GM19468 (cell line): Measurements from ENCODE around the gene ATRNL1.

Experiments
- ATAC-seq: cut with Tn5 transposase; IDR thresholded peaks from one replicate; pipeline ENCODE4 v1.9.1; 2021; ENCODE audit warnings: mild to moderate bottlenecking, moderate library complexity, moderate number of reproducible peaks; ENCODE audit not compliant: unreplicated experiment; ENCODE audit errors: extremely low read depth

The ATRNL1 gene

GRCh38 chr10:115867305-115867704 is 774.1 kb downstream of the ATRNL1 start:
- ATAC-seq, result no peak

- ATAC-seq, result no peak
Observed at GRCh38 chr10:115871855-115872254, 778.7 kb downstream of the ATRNL1 start.

- no peak for ATAC-seq
Observed at GRCh38 chr10:115875172-115875571, 782.0 kb downstream of the ATRNL1 start.

GRCh38 chr10:115879372-115880089 is 786.4 kb downstream of the ATRNL1 start:
- ATAC-seq, result no peak

GRCh38 chr10:115882021-115882420 is 788.9 kb downstream of the ATRNL1 start:
- ATAC-seq, result no peak

GRCh38 chr10:115883372-115883771 is 790.2 kb downstream of the ATRNL1 start:
- ATAC-seq, result no peak

GRCh38 chr10:115884331-115884730 is 791.2 kb downstream of the ATRNL1 start:
- ATAC-seq, result no peak

GRCh38 chr10:115895166-115895565 is 802.0 kb downstream of the ATRNL1 start:
- no peak for ATAC-seq

- no peak for ATAC-seq
Observed at GRCh38 chr10:115898242-115898641, 805.1 kb downstream of the ATRNL1 start.

- ATAC-seq, result no peak
Observed at GRCh38 chr10:115902596-115902995, 809.4 kb downstream of the ATRNL1 start.

- ATAC-seq, result no peak
Observed at GRCh38 chr10:115903207-115903606, 810.0 kb downstream of the ATRNL1 start.

GRCh38 chr10:115903845-115904244 is 810.7 kb downstream of the ATRNL1 start:
- no peak for ATAC-seq

- ATAC-seq, result no peak
Observed at GRCh38 chr10:115909037-115909436, 815.9 kb downstream of the ATRNL1 start.

- ATAC-seq, result no peak
Observed at GRCh38 chr10:115909962-115910731, 817.0 kb downstream of the ATRNL1 start.

GRCh38 chr10:115914475-115914874 is 821.3 kb downstream of the ATRNL1 start:
- ATAC-seq, result no peak

- ATAC-seq, result no peak
Observed at GRCh38 chr10:115915429-115915828, 822.3 kb downstream of the ATRNL1 start.

- ATAC-seq, result no peak
Observed at GRCh38 chr10:115918812-115919211, 825.6 kb downstream of the ATRNL1 start.

- no peak for ATAC-seq
Observed at GRCh38 chr10:115921795-115922194, 828.6 kb downstream of the ATRNL1 start.

GRCh38 chr10:115931309-115931708 is 838.1 kb downstream of the ATRNL1 start:
- no peak for ATAC-seq

GRCh38 chr10:115932099-115932498 is 838.9 kb downstream of the ATRNL1 start:
- ATAC-seq, result no peak

GRCh38 chr10:115933098-115933497 is 839.9 kb downstream of the ATRNL1 start:
- no peak for ATAC-seq

- ATAC-seq, result no peak
Observed at GRCh38 chr10:115935731-115936130, 842.6 kb downstream of the ATRNL1 start.
